GM04503 (cell line): ENCODE results near the gene GNPTG.

Experiments
- DNase-seq: peaks from one replicate; pipeline ENCODE4 v3.0.0-alpha.2; 2012; ENCODE audit warnings: low read depth

Gene GNPTG

DNA sequence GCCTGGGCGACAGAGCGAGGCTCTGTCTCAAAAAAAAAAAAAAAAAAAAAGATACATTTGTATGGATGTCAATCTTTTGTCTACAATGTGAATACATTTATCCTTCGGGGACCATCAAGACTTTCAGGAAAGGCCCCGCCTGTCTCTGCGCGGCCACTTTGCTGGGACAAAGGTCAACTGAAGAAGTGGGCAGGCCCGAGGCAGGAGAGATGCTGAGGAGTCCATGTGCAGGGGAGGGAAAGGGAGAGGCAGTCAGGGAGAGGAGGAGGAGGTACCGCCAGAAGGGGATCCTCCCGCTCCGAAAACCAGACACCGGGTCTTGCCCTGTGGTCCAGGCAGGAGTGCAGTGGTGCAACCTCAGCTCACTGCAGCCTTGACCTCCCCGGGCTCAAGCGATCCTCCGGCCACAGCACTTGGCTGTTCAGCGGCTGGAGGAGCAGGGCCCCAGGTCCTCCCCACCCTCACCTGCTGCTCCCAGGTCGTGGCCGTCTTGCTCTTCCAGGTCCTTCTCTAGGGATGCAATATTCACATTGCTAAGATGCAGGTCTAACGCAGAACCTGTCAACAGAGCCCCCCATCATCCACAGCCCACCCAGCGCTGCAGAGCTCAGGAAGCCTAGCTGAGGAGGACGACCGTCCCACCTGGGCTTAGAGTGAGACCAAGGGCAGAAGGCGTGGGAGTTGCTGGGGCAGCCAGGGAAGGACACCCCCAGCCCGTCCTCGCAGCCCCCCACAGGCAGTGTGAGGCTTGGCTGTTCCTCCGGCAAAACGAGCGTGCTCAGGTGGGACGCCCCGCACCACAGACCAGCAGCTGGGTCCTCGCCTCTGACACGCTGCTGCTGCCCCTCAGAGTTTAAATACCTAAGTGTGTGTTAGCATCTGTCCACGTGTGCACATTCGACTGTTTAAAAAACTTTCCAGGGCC lies 19.6 kb downstream of the GNPTG start:
- no peak for DNase-seq

DNA sequence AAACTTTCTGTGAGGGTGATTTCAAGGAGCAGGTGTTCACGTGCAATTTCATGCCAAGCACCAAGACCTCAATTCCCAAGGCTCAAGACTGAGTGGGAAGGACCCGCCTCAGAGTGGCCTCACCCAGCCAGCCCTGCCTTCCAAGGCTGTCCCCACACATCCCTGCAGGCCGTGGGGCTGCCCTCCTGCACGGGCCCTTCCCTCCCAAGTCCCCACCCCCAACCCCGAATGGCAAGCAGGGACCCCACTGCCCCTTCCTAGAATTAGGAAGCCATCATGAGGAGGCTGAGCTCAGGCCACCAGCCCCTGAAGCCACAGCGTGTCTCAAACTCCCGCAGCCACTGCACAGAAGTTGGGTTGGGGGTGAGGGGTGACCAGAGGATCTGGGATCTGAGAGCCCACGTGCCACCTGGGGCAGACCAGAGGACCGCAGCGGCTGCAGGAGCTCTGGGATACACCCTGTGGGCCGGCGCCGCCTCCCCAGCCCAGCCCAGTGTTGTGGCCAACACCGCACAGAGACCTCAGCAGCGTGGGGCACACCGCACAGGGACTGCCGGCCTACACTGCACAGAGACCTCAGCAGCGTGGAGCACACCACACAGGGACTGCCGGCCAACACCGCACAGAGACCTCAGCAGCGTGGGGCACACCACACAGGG lies 20.7 kb downstream of the GNPTG start:
- no peak for DNase-seq

DNA sequence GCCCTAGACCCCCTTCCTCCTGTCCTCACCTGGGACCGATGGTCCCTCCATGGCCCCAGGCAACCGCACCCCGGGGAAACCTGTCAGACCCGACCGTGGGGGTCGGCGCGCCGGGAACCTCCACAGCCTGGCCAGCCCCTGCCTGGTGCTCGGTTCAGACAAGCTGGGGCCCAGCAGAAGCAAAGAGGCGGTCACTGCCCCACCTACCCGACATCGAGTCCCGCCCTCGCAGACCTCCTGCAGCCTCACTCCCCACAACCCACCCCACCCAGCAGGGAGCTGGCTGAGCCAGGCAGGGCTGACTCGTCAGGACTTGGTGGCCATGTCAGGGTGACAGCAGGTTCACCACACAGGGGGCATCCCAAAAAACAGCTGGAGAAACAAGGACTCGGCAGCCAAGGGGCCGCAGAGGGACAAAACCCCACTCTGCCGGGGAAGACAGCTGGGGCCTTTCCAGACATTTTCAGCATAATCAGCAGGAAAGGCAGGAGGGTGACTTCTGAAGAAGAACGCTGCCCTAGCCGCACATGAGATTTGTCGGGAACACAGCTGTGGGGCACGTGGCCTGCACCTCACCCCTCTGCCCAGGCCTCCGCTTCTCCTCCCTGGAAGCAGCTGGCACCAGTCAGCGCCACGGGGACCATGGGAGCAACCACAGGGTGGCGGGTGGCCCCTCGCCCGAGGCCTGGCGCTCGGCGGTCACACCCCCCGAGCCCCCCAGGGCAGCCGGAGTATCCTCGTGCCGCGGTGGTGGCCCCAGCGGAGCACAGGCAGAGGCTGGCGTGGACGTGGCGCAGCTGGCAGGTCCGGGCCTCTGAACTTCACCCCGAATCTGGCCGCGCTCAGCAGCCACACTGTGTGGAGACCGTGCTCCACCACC lies 22.9 kb downstream of the GNPTG start:
- no peak for DNase-seq

DNA sequence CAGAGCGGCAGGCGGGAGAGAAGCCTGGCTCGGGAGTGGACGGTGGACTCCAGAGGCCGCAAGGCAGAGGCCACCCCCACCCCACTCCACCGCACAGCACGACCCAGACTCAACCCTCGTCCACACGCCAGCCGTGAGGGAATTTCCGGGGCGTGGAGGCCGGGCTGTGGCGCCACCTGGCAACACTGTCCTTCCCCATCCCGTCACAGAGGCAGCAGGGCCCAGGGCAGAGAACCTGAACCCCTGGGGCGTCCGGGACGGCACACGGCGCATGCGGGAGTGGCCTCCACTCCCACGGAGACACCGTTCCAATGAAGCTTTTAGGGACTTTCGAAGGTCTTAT lies 23.5 kb downstream of the GNPTG start:
- no peak for DNase-seq

DNA sequence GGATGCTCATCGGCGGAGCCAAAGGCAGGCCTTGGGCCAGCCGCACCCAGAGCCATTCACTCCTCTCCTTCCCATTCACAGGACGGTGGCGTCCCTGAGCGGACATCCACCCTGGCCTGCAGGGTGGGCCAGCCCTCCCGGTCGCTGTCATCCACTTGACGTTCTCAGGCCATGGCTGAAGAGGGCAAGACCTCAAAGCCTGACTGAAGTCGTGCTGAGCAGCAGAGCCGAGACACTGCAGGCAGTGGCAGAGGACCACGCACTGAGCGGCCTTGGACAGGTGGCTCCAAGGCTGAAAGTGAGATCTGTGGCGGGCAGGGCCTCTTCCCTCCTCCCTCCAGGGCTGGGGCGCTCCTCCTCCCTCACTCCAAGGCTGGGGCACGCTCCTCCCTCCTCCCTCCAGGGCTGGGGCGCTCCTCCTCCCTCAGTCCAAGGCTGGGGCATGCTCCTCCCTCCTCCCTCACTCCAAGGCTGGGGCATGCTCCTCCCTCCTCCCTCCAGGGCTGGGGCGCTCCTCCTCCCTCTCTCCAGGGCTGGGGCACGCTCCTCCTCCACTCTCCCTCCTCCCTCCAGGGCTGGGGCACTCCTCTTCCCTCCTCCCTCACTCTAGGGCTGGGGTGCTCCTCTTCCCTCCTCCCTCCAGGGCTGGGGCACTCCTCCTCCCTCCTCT lies 24.1 kb downstream of the GNPTG start:
- DNase-seq, result no peak

DNA sequence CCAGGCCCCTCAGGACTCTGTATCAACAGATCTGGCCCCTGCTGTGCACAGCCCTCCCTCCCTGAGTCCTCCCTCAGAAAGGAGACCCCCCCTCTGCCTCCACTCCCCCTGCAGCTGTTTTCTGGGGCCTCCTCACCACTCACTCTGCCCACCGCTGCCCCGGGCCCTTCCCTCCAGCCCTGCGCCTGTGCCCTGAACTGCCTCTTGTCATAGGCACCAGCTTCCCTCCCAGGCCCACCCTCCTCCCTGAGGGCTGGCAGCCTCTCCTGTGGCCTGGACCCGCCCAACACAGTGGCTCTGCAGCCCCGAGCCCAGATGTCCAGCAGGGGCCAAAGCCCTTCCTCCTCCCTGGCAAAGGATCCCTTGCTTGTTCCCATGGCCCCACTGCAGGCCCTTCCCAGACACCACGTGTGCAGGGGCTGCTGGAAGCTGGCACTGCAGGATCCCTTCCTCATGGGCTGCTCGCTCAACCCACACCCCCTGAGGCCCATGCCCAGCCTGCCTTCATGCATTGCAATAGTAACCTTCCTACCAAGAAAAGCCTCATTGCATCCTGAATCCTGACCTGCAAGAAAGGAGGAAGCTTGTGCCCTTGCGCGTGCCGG lies 25.8 kb downstream of the GNPTG start:
- no peak for DNase-seq

DNA sequence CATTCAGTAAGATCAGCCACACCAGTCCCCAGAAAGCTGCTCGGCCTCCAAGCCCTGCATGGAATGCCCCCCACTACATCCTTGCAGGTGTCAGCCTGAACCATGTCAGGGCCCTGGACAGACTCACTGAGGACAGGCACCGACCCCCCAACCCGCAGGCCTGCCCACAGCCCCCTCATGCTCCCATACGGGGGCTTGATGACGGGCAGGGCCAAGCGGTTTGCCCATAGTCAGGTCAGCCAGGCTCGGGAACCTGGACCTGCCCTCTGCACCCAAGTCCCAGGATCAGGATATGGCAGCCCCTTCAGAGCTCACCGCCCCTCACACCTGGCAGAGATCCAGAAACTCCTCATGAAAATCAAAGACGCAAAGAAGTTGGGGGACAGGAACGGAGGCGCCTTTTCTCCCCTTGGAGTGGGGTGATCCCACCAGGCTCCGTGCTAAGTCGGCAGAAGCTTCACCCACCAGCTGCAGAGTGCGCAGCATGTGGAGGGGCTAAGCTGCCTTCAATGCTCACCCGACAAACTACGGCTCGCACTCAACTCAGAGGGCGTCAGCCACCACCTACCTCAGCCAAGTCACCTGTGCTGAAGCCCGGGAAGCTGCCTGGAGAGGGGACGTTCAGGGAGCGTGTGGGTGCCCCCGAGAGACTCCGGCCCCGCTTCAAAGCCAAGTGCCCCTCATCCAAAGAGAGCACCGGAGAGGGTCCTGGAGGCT lies 26.5 kb downstream of the GNPTG start:
- no peak for DNase-seq

DNA sequence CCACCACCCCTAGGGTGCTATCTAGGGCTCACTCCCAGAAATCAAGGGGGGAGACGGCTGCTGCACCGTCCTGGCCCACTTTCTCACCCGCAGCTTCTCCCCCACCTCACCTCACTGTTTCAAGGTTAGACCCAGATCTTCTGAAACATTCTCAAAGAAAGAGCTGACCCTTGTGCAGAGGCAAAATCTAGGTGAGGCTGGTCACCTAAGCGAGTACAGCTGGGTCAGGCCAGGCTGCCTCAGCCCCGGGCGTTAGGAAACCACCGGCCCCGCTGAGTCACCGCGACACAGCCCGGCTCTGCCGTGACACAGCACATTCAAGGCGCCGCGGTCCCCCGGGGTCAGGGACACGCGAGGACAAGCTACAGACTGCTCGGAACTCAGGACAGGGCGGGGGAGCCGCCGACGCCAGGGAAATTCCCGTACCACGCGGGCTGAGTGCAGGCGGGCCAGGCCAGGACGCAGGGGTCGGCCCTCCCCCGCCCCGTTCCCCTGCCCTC lies 27.1 kb downstream of the GNPTG start:
- DNase-seq, result peak; percentile 30

DNA sequence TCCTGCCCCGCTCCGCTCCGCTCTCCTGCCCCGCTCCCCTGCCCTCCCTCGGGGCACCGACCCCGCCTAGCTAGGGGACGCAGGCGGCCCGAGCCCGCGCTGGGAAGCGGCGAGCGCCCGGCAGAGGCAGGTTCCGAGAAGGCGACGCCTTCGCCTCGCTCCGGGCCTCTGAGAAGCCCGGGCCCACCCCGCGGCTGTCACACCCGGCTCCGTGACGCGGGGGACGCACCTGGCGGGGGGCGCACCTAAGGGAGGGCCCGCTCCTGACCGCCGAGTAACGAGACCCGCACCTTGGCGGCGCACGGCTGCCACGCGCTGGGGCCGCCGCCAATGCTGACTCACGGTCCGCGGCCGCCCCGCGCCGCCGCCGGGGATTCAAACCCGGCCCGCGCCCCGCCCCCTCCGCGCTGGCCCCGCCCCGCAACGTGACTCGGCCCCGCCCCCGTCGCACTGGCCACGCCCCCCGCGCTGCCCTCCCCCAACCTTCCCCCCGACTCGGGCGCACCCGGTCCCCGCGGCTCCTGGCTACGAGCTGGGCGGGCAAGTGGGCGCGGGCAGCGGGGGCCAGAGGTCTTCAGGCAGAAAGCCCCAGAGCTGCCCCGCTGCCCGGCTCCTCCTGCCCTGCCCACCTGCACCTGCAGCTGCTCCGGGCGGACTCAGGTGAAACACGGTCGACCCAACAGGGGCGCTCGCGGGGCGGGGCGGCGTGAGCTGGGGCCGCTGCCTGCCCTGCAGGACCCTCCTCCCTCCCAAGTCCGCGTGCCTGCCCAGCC lies 27.8 kb downstream of the GNPTG start:
- DNase-seq, result no peak

DNA sequence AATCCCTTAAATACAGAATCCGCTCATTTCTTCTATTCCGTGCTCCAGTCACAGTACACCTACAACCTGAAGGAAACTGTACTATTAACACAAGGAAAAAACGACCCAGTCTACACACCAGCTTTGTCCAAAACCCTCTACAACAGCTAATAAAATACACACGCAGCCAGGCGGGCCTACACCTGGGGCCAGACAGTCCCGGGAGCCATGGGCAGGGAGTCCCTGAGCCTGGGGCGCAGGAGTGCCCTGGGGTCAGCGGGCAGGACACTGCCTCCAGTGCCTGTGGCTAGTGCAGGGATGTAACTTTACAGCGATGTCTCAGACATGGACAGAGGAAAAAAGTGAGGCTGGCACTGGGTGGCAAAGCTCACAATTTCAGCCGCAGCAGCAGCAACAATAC lies 28.5 kb downstream of the GNPTG start:
- no peak for DNase-seq

DNA sequence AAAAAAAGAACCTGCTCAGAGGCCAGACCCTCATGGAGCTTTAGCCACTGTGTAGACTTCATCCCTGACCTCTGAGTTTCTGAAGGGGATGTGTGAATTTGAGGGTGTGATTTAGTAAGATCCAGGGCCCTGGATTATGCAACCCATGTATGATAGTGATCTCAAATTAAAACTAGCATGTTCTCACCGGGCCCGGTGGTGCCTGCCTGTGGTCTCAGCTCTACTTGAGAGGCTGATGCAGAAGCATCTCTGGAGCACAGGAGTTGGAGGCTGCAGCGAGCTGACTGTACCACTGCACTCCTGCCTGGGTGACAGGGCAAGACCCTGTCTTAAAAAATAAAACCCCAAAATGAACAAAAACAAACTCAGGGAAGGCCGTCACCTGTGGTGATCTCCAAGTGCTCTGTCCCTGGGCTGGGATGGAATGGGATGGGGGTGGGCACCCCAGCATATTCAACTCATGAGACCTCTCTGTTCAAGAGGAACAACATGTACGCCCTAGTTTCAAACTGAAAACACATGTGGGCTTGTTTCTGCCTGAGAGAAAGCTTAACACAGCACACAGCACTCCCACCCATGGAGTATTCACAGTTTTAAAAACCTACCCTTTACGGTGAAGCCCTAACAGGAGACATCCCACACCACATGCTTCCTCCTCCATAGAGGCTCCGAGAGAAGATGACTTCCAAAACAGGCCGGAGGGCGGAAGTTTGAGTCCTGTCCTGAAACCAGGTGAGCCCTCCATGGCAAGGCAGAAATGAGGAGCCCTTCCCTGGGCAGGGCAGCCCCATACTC lies 30.1 kb downstream of the GNPTG start:
- DNase-seq, result no peak

DNA sequence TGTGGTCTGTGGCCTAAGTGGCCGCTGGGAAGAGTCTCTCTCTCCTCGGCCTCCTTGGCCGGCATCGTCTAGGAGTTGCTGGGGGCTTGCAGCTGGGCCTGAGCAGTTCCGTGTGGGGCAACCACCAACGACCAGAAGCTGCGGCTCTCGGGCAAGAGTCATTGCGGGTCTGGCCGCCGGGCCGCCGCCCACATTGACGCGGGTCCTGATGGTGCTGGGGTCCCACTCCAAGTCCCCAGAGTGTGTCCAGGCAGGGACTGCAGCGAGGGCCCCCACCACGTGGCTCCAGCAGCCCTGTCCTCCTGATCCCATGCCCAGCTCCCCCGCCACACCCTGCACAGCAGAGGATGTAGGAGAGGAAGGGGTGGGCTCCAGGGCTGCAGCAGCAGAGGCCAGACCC lies 31.8 kb downstream of the GNPTG start:
- DNase-seq, result no peak

DNA sequence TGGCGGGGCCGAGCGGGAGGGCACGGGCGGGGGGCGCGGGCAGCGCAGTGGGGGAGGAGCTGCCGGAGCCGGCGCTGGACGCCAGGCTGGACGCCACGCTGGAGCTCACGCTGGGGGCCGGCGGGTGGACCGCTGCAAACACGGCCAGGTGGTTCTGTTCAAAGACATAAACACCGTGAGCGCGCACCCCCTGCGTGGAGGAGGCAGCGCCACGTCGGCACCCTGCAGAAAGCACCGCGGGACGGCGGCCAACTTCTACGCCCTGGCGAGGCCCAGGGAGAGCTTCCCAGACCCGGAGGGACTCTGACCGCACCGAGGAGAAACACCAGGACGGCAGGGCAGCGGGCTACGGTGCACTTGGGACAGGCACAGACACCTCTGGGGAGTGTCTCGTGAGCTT lies 33.5 kb downstream of the GNPTG start:
- no peak for DNase-seq

DNA sequence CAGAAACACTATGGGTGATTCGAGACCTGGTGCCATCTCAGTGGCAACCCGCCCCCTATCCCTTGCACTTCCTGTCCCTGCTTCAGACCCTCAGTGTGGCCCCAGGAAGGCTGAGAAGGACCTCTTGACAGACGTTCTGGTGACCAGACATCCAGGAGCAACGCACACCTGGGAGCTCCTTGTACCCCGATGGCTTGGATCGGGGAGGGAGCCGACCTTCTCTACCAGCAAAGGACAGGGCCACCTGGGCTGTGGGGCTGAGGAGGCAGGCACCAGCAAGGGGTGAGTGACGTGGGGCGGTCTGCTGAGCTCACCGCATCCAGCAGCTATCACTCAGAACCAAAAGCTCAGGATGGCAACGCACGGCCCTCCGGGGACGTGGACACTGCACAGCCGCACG lies 35.6 kb downstream of the GNPTG start:
- no peak for DNase-seq

DNA sequence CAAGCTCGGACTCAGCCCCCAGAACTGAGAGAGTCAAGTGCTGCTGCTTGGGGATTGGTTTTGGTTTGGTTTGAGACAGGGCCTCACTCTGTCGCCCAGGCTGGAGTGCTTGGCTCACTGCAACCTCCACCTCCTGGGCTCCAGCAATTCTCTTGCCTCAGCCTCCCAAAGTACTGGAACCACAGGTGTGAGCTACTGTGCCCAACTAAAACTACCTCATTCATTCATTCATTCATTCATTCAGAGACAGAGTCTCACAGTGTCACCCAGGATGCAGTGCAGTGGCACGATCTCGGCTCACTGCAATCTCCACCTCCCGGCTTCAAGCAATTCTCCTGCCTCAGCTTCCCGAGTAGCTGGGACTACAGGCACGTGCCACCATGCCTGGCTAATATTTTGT lies 38.0 kb downstream of the GNPTG start:
- no peak for DNase-seq

DNA sequence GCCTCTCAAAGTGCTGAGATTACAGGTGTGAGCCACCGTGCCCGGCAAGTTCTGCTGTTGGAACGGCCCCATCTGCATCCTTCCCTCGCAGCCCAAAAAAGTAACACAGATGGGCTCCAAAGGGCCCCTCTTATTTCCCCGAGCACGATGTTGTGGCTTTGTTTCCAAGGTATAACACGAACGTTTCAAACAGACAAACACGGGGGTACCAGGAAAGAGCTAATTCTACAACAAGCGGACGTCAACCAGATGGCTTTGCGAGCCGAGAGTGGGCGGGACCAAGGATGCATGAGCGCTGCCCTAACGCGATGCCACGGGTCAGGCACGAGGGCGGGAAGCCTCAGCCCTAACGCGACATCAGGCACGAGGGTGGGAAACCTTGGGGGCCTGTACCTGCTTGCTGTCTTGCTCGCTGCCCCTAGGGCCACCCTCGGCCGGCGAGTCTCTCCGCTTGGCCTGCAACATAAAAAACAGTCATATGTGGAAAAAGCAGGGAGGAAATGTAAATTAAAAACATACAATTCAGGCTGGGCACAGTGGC lies 38.6 kb downstream of the GNPTG start:
- no peak for DNase-seq

DNA sequence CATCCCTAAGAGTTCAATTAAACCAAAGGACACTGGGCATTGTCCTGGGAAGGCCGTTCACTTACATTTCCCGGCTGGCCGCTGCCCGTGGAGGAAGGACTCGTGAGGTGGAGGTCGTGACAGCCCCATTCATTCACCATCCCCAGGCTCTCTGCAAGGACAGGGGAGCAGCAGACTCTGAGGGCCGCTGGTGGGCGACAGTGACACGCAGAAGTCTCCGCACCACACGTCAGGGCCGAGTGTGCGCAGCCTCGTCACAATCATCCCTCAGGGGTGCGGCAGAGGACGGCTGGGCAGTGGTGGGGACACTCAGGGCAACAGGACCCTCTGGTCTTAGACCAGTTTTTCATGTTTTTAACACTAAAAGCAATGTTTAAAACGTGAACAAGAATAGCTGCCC lies 41.1 kb downstream of the GNPTG start:
- DNase-seq, result no peak

DNA sequence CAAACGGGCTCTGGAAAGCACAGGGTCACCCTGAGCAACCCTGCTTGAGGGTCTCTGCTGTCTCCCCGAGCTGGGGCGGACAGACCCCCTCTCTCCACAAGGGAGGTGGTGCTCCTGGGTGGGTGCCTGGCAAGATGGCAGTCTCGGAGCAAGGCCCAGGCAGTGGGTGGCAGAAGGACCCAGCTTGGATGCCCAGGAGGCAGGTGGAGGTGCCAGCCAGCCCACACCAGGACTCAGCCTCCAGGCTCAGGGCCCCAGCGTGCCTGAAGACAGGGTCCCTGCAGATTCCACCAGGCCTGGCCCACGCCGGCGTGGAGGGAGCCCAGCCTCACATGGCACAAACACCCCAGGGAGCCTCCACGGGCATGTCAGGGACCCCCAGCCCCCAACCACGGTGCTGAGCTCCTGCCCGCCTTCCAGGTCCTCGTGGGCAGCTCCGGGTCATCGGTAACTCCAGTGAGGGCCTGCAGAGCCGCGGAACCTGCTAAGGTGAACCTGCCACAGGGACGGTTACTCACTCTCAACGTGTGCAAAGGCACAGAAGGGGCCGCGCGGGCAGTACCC lies 42.0 kb downstream of the GNPTG start:
- DNase-seq, result no peak
